Endothelial cell of umbilical vein (primary cell): ENCODE results near the gene KCTD14. TPM values are rescaled to one million over a fixed set of nuclear protein-coding genes. Genes with fewer than 3 reads are reported as not detected.

Experiments
- BruUV-seq: library from RNA; stranded (reverse); fragments of 400-500 nt; replicated peaks from 2 replicates; lab custom pipeline; 2021; lab: Mats Ljungman, UMichigan
- CTCF ChIA-PET: fragments of 300-600, 350-600 bp; sonication (Branson Sonifier 250); formaldehyde crosslinking; loops from one replicate; lab custom pipeline; 2021; ENCODE audit warnings: antibody characterized with exemption, inconsistent platforms; lab: Charles Lee
- POLR2A ChIA-PET: fragments of 300-600, 350-600 bp; sonication (Branson Sonifier 250); formaldehyde crosslinking; loops from one replicate; lab custom pipeline; 2021; ENCODE audit warnings: antibody characterized with exemption, inconsistent platforms; lab: Charles Lee
- DNase-seq: peaks from one replicate; pipeline ENCODE4 v3.0.0-alpha.2; 2011; ENCODE audit warnings: low read depth, low spot score
- FAIRE-seq: peaks from 2 replicates; lab custom pipeline; 2011; peaks lifted over from hg19 to GRCh38; lab: Jason Lieb, UNC
- H2AFZ ChIP-seq: 2 replicates; pipeline ENCODE4 v1.6.0; 2012; ENCODE audit warnings: low read depth, low read length, control low read depth, inconsistent platforms
- H3K27ac ChIP-seq: 2 replicates; pipeline ENCODE4 v1.5.1; 2011; ENCODE audit warnings: low read depth, mild to moderate bottlenecking, control low read depth, low read length, moderate library complexity; ENCODE audit not compliant: insufficient read depth
- H3K27me3 ChIP-seq, 2 experiments: 2 replicates each; pipeline versions ENCODE4 v1.6.0 to v1.6.1; 2011; ENCODE audit warnings: low read length in 2 of 2, mixed read lengths in 1 of 2; ENCODE audit not compliant: control insufficient read depth in 2 of 2, insufficient read depth in 2 of 2
- H3K36me3 ChIP-seq, 2 experiments: 2 replicates in 1 of 2; 3 replicates in 1 of 2; pipeline ENCODE4 v1.5.1; 2011; ENCODE audit warnings: low read length in 2 of 2, mild to moderate bottlenecking in 1 of 2, moderate library complexity in 1 of 2; ENCODE audit not compliant: control insufficient read depth in 2 of 2, insufficient read depth in 2 of 2; ENCODE audit errors: extremely low read depth in 1 of 2
- H3K4me1 ChIP-seq: 3 replicates; pipeline ENCODE4 v1.5.1; 2011; ENCODE audit warnings: mild to moderate bottlenecking, low read length; ENCODE audit not compliant: control insufficient read depth, insufficient read depth; ENCODE audit errors: extremely low read depth
- H3K4me2 ChIP-seq: 2 replicates; pipeline ENCODE4 v1.6.1; 2011; ENCODE audit warnings: low read length, control low read depth, mixed read lengths; ENCODE audit not compliant: insufficient read depth
- H3K4me3 ChIP-seq, 3 experiments: fragments of 200-600 bp in 1 of 3; sonication (generic), shearing (Covaris generic) in 1 of 3; replicated peaks in 1 of 3; 2 replicates each; pipeline ENCODE4 v1.5.1; 2011 to 2016; ENCODE audit warnings: control low read depth in 3 of 3, low read length in 3 of 3, mild to moderate bottlenecking in 2 of 3, inconsistent platforms in 1 of 3, low read depth in 1 of 3, moderate library complexity in 1 of 3; ENCODE audit not compliant: insufficient read depth in 1 of 3
- H3K79me2 ChIP-seq: 2 replicates; pipeline ENCODE4 v1.6.0; 2012; ENCODE audit warnings: low read length, inconsistent platforms; ENCODE audit not compliant: control insufficient read depth, insufficient read depth
- H3K9ac ChIP-seq: replicated peaks from 2 replicates; pipeline ENCODE3; 2011; ENCODE audit warnings: low read length, control low read depth; ENCODE audit not compliant: insufficient read depth; ENCODE audit errors: extremely low read depth
- H3K9me1 ChIP-seq: replicated peaks from 3 replicates; pipeline ENCODE4 v1.6.0; 2011; ENCODE audit warnings: mild to moderate bottlenecking, low read length; ENCODE audit not compliant: control insufficient read depth, insufficient read depth; ENCODE audit errors: extremely low read depth
- H3K9me3 ChIP-seq: replicated peaks from 2 replicates; pipeline ENCODE4 v1.5.1; 2012; ENCODE audit warnings: low read length, inconsistent platforms; ENCODE audit not compliant: control insufficient read depth, insufficient read depth
- H4K20me1 ChIP-seq: replicated peaks from 2 replicates; pipeline ENCODE3; 2011; ENCODE audit warnings: mild to moderate bottlenecking, low read length; ENCODE audit not compliant: control insufficient read depth, insufficient read depth; ENCODE audit errors: extremely low read depth
- EZH2 ChIP-seq: IDR thresholded peaks from 2 replicates; pipeline ENCODE4 v1.6.1; 2012; ENCODE audit warnings: borderline replicate concordance, low read depth, mild to moderate bottlenecking, moderate library complexity, low read length, inconsistent platforms; ENCODE audit not compliant: severe bottlenecking
- FOS ChIP-seq: IDR thresholded peaks from 2 replicates; pipeline ENCODE4 v1.6.1; 2011; ENCODE audit warnings: mild to moderate bottlenecking, low read length, moderate library complexity, borderline replicate concordance; ENCODE audit not compliant: insufficient read depth
- GATA2 ChIP-seq: IDR thresholded peaks from 2 replicates; pipeline ENCODE4 v1.7.0; 2011; ENCODE audit warnings: low read depth, mild to moderate bottlenecking, moderate library complexity, mixed read lengths, low read length; ENCODE audit not compliant: insufficient read length, insufficient read depth
- JUN ChIP-seq: IDR thresholded peaks from 2 replicates; pipeline ENCODE4 v1.6.1; 2011; ENCODE audit warnings: borderline replicate concordance, low read depth; ENCODE audit not compliant: insufficient read length, insufficient read depth
- MYC ChIP-seq: IDR thresholded peaks from one replicate; pipeline ENCODE4 v1.6.1; 2011; ENCODE audit warnings: mild to moderate bottlenecking, low read depth, low read length
- POLR2A ChIP-seq: IDR thresholded peaks from 2 replicates; pipeline ENCODE4 v1.6.1; 2012; ENCODE audit warnings: low read depth, mild to moderate bottlenecking, control low read depth, low read length
- POLR2AphosphoS5 ChIP-seq: IDR thresholded peaks from 2 replicates; pipeline ENCODE4 v1.6.1; 2012; ENCODE audit warnings: low read depth, mild to moderate bottlenecking, control low read depth, low read length, moderate library complexity; ENCODE audit not compliant: insufficient read depth
- dilution Hi-C: fragments of 300-500 bp; cut with MboI; formaldehyde crosslinking; loops from one replicate; pipeline ENCODE4 v1.15.0; 2019; ENCODE audit warnings: low sequenced_read_pairs; ENCODE audit not compliant: extremely low pct_ligation_motif_present
- intact Hi-C: fragments of 100-400 bp; cut with micrococcal nuclease; formaldehyde crosslinking; loops from one replicate; pipeline ENCODE4 v1.10.0; 2022
- polyA plus RNA-seq, 4 experiments: library from polyadenylated mRNA; depleted of rRNA in 3 of 4; stranded (reverse) in 3 of 4; unstranded in 1 of 4; fragments of >200 nt; gene quantifications; 2 replicates each; pipeline versions ENCODE4 v1.2.1 to v1.2.3, GENCODE V29; 2011 to 2012; ENCODE audit warnings: missing spikeins in 1 of 4
- total RNA-seq: library from RNA; stranded (reverse); gene quantifications from 2 replicates; pipeline ENCODE4 v1.2.3, GENCODE V29; 2021
- TF ChIP-seq, protein P1 (sequence below), 2 donors: IDR thresholded peaks; 1 replicate in 1 of 2; 2 replicates in 1 of 2; pipeline ENCODE4 v1.5.1; 2011; ENCODE audit warnings: low read length in 2 of 2, mild to moderate bottlenecking in 2 of 2, moderate library complexity in 2 of 2, control low read depth in 1 of 2, inconsistent platforms in 1 of 2, low read depth in 1 of 2; ENCODE audit not compliant: insufficient read depth in 1 of 2; ENCODE audit errors: extremely low read depth in 1 of 2
- TF ChIP-seq, protein P2 (sequence below): IDR thresholded peaks from 2 replicates; pipeline ENCODE4 v1.6.1; 2011; ENCODE audit not compliant: insufficient read depth, insufficient read length

Gene KCTD14
- total and polyA plus RNA-seq, 2 donors (not counting 3 experiments of a cell fraction or from before 2014, with no cell fraction given), result 0.57 to 1.8 TPM

DNA sequence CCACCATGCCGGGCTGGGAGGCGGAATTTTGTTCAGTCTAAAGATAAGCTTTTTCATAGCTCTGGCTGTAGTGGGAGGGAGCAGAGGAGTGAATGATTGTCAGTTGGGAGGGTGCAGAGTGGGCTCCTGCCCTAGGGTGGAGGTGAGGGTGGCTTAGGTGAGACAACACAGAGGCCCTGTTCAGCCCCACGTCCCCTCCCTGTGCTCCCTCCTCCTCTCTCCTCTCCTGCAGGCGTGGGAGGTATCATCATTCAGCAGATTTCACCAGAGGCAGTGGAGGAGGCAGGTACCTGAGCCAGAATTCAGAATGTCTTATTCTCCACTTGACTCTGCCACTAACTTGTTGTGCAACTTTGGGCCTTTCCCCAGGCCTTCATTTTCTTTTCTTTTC is 38.8 kb upstream of the KCTD14 start:
- no peaks in the 10 kb centered on the region for H3K4me1 ChIP-seq
- no peak overlapping the region for H2AFZ ChIP-seq
- H3K79me2 ChIP-seq, result no peaks in the 10 kb centered on the region
- no peaks in the 10 kb centered on the region for H3K9me1 ChIP-seq
- FAIRE-seq, result no peak
- POLR2A ChIA-PET, result no interaction called here
- dilution Hi-C loops (no loop called here), intact Hi-C loops (no loop called here)
- CTCF ChIA-PET, result interaction anchor here (0.7 to 1.3 kb wide), 2 partner anchors 17 to 42 kb away, joined by 3 read pairs; no protein-coding TSS in a partner anchor
- no peaks in the 10 kb centered on the region for H4K20me1 ChIP-seq
- no peak overlapping the region for H3K9ac ChIP-seq
- no peak for DNase-seq
- no peaks in the 10 kb centered on the region for H3K27me3 ChIP-seq
- H3K36me3 ChIP-seq, result no peaks in the 10 kb centered on the region
- H3K4me3 ChIP-seq, result no peak overlapping the region
- no peak overlapping the region for H3K27ac ChIP-seq
- TF ChIP-seq POLR2A, result no peak
- TF ChIP-seq, protein P1, sequence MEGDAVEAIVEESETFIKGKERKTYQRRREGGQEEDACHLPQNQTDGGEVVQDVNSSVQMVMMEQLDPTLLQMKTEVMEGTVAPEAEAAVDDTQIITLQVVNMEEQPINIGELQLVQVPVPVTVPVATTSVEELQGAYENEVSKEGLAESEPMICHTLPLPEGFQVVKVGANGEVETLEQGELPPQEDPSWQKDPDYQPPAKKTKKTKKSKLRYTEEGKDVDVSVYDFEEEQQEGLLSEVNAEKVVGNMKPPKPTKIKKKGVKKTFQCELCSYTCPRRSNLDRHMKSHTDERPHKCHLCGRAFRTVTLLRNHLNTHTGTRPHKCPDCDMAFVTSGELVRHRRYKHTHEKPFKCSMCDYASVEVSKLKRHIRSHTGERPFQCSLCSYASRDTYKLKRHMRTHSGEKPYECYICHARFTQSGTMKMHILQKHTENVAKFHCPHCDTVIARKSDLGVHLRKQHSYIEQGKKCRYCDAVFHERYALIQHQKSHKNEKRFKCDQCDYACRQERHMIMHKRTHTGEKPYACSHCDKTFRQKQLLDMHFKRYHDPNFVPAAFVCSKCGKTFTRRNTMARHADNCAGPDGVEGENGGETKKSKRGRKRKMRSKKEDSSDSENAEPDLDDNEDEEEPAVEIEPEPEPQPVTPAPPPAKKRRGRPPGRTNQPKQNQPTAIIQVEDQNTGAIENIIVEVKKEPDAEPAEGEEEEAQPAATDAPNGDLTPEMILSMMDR (IDR thresholded peaks at IDR 0.05; ENCODE audit: extremely low read depth in 1 of 2, insufficient read depth in 1 of 2, low read depth in 1 of 2, low read length in 2 of 2), result no peak
- no peak for TF ChIP-seq POLR2AphosphoS5
- no peak for TF ChIP-seq EZH2
- no peak for TF ChIP-seq FOS
- no peak for TF ChIP-seq JUN
- TF ChIP-seq MYC, result no peak
- TF ChIP-seq, protein P2, sequence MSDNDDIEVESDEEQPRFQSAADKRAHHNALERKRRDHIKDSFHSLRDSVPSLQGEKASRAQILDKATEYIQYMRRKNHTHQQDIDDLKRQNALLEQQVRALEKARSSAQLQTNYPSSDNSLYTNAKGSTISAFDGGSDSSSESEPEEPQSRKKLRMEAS, result no peak
- no peak for TF ChIP-seq GATA2
- H3K9me3 ChIP-seq, result no peaks in the 10 kb centered on the region
- H3K4me2 ChIP-seq, result no peak overlapping the region
- no TSS peak for BruUV-seq
